Stimulated activated CD8-positive, alpha-beta memory T cell treated with anti-CD3 and anti-CD28 coated beads, Interleukin-7, amount 100 ng/mL, for 1 hour (primary cell): ENCODE results near the gene KCNMB1.

Source experiments
- DNase-seq, 2 donors: peaks; one replicate each; pipeline ENCODE4 v3.0.0-alpha.2; 2020; ENCODE audit warnings: low read depth in 2 of 2

The KCNMB1 gene

DNA sequence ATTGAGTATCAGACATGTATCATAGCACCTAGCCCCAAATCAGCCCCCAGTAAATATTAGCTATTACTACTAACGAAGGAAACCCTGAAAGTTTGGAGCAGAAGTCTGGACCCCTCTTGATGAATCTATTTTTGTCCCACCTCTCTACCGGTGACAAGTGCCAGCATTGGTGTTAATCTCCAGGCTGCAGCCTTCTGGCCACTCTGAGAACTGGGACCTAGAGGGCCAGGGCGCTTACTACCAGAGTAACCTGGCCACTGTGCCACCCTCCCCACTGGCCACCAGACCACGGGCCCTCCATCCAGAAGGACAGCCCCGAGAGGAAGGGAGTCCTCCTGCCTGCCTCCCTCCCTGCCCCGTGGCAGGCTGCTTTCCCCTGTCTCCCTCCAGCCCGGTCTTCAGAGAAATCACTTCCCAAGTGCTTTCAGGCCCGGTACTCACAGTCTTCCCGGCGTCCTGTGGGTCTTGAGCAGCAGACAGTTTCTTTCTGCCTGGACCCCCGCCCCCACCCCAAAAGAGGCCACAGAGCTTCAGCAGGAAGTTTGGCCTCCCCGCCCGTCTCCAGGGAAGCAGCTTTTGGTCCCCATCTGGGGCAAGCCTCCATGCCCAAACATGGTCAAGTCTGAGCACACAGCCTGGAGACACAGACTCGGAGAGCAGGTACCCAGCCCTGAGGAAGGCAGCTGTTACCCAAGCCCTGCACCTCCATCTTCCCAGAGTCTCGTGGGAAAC, at the start of gene KCNMB1:
TSS of gene KCNMB1 (minus strand) at position 550 of the 732 bp plus-strand sequence. CDS start 3,920 bp downstream, outside the sequence.
- DNase-seq: no peak

DNA sequence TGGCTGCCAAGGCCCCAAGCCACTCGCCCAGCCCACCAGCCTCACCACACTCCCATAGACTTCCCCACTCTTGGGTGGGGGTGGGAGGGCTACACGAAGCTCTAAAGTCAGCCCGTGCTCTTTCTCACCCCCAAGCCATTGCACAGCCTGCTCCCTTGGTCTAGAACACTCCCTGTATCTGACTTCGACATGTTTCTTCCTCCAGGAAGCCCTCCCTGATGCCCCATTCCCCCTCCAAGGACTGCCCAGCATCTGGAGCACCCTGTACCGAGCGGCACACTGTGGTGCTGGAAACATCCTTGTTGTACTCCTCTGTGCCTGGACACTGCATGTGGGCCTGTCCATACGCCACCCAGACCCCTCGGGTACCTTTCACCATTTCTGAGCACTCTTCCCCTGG, 49.4 kb upstream of the KCNMB1 start:
- DNase-seq: no peak

DNA sequence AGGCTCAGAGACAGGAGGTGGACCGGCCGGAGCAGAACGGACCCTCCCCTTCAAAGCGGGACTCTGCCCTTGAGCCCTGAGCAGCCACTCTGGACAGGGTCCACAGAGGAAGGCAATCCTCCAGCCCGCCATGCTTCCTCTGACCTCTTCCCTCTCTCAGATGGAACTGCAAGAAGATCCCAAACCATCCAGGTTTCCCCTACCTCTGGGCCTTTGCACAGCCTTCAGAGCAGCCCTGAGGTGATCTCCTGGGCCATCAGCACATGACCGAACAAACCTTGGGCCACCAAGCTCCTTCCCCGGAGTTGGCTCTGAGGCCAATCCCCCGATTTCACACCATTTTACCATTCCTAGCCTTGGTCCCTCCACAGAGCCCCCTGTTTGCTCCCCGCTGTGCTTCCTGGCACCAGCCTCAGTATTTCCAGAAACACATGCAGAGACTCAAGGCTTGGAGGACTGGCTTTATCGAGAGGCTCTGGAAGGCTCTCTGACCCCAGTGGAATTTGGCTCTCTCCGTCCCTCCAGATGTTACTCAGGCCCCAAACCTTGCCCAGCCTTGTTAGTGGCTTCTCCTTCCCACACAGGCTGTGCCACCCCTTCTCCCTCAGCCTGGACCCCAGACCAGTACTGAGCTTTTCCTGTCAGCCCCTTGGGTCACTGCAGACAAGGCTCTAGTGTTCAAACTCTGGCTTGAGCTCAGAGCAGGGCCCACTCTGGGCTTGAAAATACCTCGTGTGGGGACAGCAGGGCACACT, 48.6 kb upstream of the KCNMB1 start:
- DNase-seq: no peak

GRCh38 chr5:170436335-170436734, 47.2 kb upstream of the KCNMB1 start:
- DNase-seq: no peak

- peak; percentile 14 to 30 for DNase-seq
Measured at GRCh38 chr5:170434966-170435605, 45.9 kb upstream of the KCNMB1 start.

DNA sequence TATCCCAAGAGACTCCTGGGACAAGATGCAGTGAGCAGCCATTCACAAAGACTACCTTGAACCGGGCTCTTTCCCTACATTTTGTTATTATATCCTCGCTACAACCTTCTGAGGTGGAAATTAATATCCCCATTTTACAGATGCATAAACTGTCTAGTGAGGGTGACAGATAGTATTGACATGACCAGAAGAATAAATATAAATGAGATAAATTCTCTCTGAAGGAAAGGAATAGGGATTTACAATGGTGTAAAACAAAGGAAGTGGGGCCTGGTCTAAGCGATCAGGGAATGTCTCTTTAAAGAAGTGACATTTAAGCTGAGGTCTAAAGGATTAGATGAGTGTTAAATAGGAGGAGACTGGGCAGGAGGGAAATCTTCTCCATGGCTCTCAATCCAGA, 43.5 kb upstream of the KCNMB1 start:
- DNase-seq: no peak

DNA sequence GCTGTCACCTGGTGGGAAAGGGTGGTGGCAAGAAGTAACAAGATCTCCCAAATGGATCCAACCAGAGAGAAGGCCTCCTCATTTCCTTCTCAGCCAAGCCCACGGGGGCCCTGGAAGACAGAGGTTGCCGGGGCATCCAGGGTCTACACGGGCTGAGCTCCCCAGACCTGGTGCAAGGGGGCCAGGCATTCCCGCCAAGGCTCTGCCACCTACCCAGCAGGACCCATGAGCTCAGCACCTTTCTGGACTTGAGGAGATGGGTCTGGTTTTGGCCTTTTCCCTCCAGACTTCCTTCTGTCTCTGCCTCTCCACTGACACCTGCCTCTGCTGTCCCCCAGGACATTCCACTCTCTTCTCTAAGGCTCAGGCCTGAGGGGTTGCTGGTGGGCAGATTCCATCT, 42.4 kb upstream of the KCNMB1 start:
- no peak for DNase-seq

- DNase-seq: no peak
Measured at GRCh38 chr5:170430866-170431437, 41.8 kb upstream of the KCNMB1 start.

DNA sequence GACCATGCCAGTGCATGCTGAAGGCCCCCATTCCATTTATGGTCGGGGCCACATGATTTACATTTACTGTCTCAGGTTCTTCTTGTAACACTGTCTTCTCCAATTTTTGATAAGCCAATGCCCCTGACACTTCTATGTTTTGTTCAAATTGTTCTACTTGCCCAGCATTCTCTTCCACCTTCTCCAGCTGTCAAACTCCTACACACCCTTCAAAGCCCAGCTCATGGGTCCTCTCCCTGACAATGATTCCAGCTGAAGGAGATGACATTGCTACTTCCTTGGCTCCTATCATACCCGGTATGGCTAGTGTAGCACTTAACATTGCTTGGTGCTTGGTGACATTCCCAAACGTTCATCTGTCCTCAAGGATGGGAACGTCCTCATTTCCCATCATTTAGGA, 41.1 kb upstream of the KCNMB1 start:
- DNase-seq: no peak

DNA sequence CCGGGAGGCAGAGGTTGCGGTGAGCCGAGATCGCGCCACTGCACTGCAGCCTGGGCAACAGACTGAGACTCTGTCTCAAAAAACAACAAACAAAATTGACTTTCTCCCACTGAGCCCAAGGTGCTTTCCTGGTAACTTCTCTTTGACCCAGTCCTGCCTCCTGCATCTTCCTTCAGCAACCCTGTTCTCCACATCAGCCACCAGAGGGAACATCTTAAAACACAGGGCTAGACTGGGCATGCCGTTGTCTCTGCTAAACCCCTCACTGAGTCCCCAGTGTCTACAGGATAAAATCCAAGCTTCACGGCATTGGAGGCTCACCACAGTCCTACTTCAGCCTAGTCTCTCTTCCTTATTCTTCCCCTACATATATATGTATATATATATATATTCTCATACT, 39.8 kb upstream of the KCNMB1 start:
- DNase-seq: no peak

DNA sequence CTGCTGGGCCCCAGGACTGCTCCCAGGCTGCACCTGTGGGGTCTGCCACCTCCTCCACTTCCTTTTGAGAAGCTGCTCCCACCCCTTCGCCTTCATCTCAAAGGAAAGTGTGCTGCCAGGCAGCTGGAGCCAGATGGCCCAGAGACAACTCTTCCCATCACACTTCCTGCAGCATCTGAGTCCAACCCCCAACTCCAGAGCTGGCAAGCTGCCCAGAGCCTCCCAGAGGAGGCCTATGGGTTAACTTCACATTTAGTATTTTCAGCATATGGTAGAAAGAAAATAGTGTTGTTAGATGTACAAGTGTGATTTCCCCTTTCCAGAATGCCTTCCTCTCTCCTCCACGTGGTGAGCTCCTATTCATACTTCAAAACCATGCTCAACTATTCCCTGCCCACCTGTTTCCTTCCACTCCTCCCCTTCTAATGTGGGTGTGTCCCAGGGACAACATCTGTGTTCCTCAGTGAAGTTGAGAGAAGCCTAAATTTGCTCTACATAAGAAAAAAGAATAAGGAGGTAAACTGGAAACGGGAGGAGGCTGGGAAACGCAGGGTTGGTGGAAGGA, 38.6 kb upstream of the KCNMB1 start:
- no peak for DNase-seq

GRCh38 chr5:170426786-170427185, 37.6 kb upstream of the KCNMB1 start:
- no peak for DNase-seq

DNA sequence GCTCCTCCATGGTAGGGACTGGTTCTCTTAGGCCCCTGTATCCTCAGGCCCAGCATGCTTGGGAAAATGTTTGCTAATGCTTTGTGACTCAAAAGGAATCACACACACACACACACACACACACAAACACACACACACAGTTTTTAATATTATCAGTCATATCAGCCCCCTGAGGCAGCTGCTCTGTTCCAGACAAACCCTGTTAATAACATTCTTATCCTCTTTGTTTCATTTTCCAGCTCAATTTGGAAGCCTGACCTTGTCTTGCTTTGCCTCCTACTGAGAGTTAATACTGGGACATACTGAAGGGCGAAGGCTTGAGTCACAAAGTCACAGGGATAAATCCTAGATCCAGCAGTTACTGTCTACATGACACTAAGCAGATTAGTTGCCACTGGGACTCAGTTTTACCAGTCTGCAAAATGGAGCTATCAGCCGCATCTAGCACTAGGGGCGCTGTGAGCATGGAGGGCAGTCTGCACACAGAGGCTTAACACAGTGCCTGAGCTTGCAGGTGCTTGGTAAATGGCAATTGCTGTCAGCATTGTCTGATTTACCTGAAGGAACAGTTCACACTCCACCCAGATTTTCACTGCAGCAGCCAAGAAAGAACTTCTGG, 37.1 kb upstream of the KCNMB1 start:
- no peak for DNase-seq

DNA sequence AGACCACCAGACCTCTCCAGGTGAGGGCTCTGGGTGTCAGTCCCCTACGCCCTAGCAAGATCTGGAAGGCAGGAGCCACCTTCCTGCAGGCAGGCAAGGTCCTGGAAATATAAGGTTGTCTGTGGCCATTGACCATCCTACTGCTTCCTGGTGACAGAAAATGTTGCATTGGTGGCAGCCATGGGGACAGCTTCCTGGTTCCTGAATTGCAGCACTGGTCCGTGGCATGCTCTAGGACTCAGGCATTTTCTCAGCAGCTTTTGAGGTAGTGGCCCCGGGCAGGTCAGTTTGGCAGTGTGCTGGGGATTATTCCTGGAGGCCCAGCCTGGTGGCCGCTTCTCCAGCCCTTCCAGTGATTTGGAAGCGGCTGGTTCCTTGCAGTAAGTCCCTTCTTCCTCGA, 36.6 kb upstream of the KCNMB1 start:
- no peak for DNase-seq

DNA sequence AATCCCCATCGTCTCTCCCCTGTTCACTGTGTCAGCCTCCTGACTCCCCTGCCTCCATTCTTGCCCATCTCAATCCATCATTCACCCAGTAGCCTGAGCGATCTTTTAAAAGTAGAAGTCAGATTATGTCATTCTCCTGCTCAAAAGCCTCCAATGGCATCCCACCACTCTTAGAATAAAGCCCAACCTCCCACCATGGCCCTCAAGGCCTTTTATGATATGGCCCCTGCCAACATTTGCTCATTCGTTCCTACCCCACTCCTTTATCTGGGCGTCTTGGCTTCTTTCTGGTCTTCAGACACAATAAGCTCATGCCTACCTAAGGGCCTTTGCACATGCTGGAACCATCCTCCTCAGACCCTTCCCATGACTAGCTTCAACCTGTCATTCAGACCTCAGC, 35.5 kb upstream of the KCNMB1 start:
- no peak for DNase-seq

GRCh38 chr5:170423692-170424091, 34.5 kb upstream of the KCNMB1 start:
- DNase-seq: no peak

- DNase-seq: no peak
Measured at GRCh38 chr5:170421826-170422225, 32.7 kb upstream of the KCNMB1 start.

DNA sequence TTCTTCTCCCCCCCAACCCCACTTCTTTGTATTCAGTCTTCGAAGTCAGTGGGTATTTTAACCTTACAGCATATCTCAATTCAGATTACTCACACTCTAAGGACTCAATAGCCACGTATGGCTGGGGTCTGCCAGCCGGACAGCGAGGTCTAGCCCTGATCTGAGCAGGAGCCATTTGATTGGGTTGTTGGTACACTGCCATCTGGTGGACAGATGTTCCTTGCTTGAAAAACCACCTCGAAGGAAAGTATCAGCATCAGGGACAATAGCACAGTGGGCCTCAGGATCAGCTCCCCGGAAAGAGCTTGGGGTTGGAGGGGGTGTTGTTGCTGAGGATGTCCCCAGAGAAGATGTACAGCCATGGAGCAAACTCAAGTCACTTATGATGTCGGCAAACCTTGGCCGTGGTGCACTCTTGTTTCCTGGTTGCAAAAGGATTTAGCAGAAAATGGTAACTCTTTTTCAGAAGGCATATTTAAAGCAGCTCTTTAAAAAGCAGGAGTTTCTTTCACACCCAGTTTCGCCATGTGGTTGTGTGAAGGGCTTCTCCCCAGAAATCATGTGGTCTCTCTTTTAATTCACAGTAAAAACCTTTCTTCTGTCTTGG, 31.7 kb upstream of the KCNMB1 start:
- peak in 1 of 2 donors; percentile 19 for DNase-seq

- no peak for DNase-seq
Measured at GRCh38 chr5:170419643-170420042, 30.5 kb upstream of the KCNMB1 start.

DNA sequence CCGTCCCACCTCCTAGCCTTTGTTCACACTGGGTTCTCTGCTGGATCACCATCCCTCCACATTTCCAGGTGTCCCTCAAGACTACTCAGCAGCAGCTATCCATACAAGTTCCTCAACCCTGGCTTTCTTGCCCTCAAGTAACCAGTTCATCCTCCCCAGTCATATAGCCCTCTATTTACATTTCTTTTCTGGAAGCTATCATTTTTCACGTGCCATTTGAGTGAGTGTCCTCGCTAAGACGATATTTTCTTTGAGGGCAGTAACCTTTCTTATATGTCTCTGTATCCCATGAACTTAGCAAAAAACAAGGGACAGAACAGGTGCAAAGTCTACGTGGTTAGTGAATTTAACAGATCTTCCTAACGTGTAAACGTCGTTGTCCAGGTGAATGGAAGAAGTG, 29.6 kb upstream of the KCNMB1 start:
- DNase-seq: no peak

DNA sequence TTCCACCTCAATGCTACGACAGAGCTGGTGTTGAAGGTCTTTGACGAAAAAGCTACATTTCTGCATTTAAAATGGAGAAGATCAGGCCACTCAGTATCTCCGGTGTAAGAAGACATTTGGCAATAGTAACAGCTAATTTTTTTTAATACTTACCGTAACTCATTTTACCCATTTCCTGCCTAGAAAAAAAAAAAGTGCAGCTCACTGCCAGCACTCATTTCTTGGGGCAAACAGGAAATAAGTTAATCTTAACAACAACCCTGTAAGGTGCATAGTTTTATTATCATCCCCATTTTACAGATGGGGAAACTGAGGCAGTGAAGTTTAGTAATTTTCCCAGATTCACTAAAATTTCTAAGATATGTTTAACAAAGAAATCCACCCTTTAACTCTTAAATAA, 27.4 kb upstream of the KCNMB1 start:
- no peak for DNase-seq
